Esophagus muscularis mucosa (tissue), 4 donors: Measurements from ENCODE around the gene PSMC5.

ENCODE experiments used
- CTCF ChIP-seq, 3 experiments: fragments of 200-600 bp in 2 of 3; fragments of 450-650 bp in 1 of 3; sonication (generic) in 2 of 3; IDR thresholded peaks; one replicate each; pipeline ENCODE4 v1.5.1; 2017 to 2019; ENCODE audit warnings: antibody characterized with exemption in 3 of 3, mild to moderate bottlenecking in 2 of 3, moderate library complexity in 1 of 3
- EP300 ChIP-seq: sonication (generic); formaldehyde crosslinking; IDR thresholded peaks from one replicate; pipeline ENCODE4 v1.6.1; 2017; ENCODE audit warnings: antibody characterized with exemption
- POLR2A ChIP-seq: fragments of 450-650 bp; IDR thresholded peaks from one replicate; pipeline ENCODE4 v1.6.1; 2017; ENCODE audit warnings: antibody characterized with exemption, moderate library complexity, mild to moderate bottlenecking, low read depth

GRCh38 chr17:63821804-63822203, 5.4 kb upstream of the PSMC5 start:
- TF ChIP-seq POLR2A (no peak), CTCF (IDR thresholded peaks at IDR 0.05) (no peak), EP300 (no peak)
